Esophagus squamous epithelium (tissue), 4 donors: ENCODE data around the gene MBP.

ENCODE experiments used
- POLR2A ChIP-seq, 4 donors: fragments of 450-650 bp; IDR thresholded peaks; one replicate each; pipeline ENCODE4 v1.6.1; 2017; ENCODE audit warnings: antibody characterized with exemption in 4 of 4, mild to moderate bottlenecking in 4 of 4, moderate library complexity in 3 of 4
- TF ChIP-seq, protein P1 (sequence below), 6 experiments: fragments of 450-650 bp in 4 of 6; fragments of 200-600 bp in 2 of 6; sonication (generic) in 2 of 6; IDR thresholded peaks; one replicate each; pipeline ENCODE4 v1.5.1; 2016 to 2019; ENCODE audit warnings: antibody characterized with exemption in 6 of 6, mild to moderate bottlenecking in 4 of 6, moderate library complexity in 4 of 6

DNA sequence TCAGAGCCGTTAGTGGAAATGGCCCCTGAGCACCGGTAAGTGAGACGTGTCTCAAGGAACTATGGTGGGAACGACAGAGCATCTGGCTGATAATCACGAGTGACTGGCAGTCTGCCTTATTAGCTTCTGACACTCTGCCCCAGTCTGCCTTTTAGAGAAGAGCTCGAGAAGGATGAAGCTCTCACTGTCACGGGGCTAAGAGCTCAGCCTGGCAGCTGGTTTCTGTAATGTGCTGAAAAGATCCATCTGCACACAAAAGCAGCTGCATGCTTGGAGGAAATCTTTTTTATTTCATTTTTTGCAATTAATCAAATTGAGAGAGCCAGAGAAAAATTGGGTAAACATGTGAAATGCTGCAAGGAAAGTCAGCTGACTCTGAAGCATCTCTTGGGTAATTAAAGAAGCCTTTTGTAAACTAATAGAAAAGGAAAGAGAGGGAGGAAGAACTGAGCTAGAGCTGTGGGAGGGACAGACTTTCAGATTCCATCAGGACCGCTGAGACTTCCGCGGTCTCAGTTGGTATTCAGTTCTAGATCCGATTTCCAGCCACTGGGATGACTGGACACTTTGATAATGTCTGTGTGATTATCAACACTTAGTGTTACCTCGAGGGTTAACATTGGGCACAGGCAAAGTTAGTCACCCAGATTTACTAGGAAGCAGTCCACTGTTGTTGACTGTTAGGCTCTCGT lies 24.4 kb downstream of the MBP start:
- TF ChIP-seq, protein P1, sequence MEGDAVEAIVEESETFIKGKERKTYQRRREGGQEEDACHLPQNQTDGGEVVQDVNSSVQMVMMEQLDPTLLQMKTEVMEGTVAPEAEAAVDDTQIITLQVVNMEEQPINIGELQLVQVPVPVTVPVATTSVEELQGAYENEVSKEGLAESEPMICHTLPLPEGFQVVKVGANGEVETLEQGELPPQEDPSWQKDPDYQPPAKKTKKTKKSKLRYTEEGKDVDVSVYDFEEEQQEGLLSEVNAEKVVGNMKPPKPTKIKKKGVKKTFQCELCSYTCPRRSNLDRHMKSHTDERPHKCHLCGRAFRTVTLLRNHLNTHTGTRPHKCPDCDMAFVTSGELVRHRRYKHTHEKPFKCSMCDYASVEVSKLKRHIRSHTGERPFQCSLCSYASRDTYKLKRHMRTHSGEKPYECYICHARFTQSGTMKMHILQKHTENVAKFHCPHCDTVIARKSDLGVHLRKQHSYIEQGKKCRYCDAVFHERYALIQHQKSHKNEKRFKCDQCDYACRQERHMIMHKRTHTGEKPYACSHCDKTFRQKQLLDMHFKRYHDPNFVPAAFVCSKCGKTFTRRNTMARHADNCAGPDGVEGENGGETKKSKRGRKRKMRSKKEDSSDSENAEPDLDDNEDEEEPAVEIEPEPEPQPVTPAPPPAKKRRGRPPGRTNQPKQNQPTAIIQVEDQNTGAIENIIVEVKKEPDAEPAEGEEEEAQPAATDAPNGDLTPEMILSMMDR (IDR thresholded peaks at IDR 0.05) = no peak
- TF ChIP-seq POLR2A (IDR thresholded peaks at IDR 0.05) = peak in 1 of 4 donors; percentile 4
